ENCODE measurements around the gene GRID2IP.
"Not testable (repeated sequence)": the region's sequence is repeated elsewhere in the genome, so short reads cannot be mapped to it uniquely, and the experiment has no call there.

GRID2IP gene

GRCh38 chr7:6487184-6487545, 64.1 kb downstream of the GRID2IP start:
- DNase-seq (ENCODE audit: low read depth), result no peak

GRCh38 chr7:6486438-6487183, 64.7 kb downstream of the GRID2IP start:
- no peak for DNase-seq (ENCODE audit: low read depth)

- no peak for DNase-seq (ENCODE audit: low read depth)
These were observed 68.5 kb downstream of the GRID2IP start for GRCh38 chr7:6482743-6483119.

DNA sequence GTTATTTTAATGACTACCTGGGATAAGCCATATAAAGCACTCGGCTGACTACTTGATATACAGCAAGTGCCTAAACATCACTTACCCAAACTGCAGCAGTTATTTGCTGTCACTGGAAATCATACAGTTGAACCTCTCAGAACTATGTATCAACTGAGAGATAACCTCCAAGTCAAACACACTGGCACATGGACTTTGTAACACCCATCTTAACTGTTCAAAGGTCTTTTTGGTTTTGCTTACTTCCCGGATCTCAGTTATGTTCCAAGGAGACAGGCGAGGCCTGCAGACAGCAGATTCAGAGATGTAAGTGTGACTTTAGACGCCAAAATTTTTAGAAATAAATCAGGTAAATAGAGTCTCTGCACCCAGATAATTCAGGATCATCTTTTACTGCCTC, 69.0 kb downstream of the GRID2IP start:
- DNase-seq (ENCODE audit: low read depth), result no peak

- DNase-seq (ENCODE audit: low read depth), result no peak
These were observed 69.8 kb downstream of the GRID2IP start for GRCh38 chr7:6481445-6481844.

DNA sequence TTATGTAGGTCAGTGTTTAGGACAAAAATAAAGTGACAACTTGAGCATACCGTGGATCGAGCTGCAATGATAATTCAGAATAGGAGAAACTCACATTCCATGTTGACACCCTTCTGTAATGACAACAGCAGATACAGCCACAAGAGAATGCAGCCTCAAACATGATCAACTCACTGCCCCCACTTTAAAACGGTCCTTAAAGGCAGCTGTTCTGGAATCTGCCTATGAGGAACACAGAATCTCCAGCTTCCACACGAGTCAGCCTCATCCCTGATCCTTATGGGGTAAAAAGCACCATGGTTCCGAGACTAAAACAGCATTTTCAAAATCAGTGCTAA, 71.0 kb downstream of the GRID2IP start:
- no peak for DNase-seq (ENCODE audit: low read depth)

- DNase-seq (ENCODE audit: low read depth), result no peak
These were observed 72.2 kb downstream of the GRID2IP start for GRCh38 chr7:6479067-6479466.

- DNase-seq (ENCODE audit: low read depth), result no peak
These were observed 73.1 kb downstream of the GRID2IP start for GRCh38 chr7:6478186-6478585.

GRCh38 chr7:6477318-6477660, 74.0 kb downstream of the GRID2IP start:
- DNase-seq (ENCODE audit: low read depth), result no peak

DNA sequence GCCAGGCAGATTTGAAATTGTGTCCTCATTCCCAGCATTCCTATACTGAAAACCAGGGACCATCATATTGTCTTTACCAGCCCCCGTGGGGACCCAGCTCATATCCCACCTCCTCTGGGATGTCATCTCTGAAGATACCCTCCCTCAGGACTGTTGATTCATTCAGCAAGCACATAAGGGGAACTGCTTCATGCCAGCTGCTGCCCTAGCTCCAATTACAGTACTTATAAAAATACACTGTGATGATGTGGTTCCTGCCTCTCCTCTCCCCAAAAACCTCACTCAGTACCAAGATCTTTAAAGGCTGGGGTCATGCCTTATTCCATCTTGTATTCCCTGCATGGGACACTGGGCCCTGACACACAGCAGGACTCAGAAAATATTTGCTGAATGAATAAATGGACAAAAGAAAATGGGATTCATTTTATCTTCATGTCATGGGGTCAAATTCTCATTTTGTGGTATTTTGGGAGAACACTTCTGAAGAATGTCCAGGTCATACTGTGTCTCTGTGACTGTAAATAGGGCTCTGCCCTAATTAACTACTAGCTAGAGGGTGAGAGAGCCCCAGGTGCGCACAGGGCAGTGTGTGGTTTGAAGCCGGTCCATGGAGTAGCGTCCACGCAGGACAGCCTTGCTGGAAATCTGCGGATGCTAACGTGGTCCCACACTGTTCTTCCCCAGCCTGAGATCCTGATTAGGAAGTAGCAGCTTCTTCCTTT, 74.5 kb downstream of the GRID2IP start:
- no peak for DNase-seq (ENCODE audit: low read depth)

- no peak for DNase-seq (ENCODE audit: low read depth)
These were observed 75.7 kb downstream of the GRID2IP start for GRCh38 chr7:6475433-6476186.

DNA sequence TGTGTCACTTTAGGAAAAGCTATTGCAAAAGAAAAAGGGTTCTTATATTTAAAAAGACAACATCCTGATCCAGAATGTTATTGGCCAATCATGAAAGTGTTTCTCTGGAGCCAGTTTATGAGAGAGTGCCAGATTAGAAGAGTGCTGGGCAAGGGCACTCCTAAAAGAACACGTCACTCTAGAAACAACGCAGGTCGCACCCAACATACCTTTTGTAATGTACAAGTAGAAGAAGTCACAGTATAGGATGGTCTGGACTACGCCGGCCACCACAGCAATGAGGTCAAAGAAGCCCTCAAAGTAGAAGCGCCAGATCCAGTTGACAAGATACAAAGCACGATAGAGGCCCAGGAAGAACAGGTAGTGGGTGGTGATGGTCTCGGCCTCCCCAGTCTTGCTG, 85.4 kb downstream of the GRID2IP start:
- DNase-seq (ENCODE audit: low read depth), result no peak

DNA sequence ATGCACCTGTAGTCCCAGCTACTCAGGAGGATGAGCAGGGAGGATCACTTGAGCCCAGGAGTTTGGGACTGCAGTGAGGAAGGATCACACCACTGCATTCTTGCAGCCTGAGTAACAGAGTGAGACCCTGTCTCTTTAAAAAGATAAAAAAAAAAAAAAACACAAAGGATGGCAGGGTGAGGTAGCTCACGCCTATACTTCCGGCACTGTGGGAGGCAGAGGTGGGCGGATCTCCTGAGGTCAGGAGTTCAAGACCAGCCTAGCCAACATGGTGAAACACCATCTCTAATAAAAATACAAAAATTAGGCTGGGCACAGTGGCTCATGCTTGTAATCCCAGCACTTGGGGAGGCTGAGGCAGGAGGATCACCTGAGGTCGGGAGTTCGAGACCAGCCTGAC, 87.7 kb downstream of the GRID2IP start:
- DNase-seq (ENCODE audit: low read depth), result not testable (repeated sequence)

GRCh38 chr7:6461946-6462550, 89.2 kb downstream of the GRID2IP start:
- no peak for DNase-seq (ENCODE audit: low read depth)

DNA sequence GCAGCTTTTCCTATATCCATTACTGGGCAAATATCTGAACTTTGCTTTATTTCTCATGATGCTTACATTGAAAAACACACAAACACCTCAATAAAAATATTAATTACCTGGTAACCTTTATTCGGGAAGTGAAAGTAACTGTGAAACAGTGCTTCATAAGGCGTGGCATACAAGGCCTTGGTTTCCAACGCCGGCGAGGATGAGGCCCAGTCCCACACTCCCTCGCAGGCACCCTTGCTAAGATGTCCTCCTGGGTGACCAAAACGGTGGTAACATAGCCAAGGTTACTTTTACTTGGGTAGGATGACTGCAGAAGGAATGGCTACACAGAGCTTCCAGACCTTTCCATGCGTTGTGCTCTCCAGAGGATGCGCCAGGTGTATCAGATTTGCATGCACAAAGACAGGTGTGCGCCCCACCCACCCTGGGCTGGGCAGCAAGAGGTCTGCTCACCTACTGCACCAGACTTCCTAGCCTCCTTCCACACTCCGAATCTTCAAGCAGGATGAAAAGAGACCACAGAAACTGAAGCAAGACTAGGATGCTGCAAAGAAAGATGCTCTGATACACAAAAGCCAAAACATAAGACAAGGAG, 90.2 kb downstream of the GRID2IP start:
- DNase-seq (ENCODE audit: low read depth), result no peak

DNA sequence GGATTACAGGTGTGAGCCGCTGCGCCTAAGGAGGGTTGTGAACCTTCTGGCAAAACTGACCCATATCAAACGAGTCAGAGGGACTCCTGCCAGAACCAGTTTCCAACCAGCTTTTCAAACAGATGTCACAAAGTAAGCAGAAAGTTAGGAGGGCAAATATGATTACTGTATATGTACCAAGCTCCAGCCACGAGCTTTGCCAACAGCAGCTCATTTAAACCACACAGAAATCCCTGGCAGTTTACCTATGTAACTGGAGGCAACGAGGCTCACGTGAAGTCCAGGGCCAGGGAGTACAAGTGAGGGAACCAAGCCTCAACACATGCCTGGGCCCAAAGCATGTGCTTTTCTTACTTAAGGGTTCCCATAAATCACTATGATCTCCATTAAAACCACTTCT, 91.0 kb downstream of the GRID2IP start:
- no peak for DNase-seq (ENCODE audit: low read depth)

DNA sequence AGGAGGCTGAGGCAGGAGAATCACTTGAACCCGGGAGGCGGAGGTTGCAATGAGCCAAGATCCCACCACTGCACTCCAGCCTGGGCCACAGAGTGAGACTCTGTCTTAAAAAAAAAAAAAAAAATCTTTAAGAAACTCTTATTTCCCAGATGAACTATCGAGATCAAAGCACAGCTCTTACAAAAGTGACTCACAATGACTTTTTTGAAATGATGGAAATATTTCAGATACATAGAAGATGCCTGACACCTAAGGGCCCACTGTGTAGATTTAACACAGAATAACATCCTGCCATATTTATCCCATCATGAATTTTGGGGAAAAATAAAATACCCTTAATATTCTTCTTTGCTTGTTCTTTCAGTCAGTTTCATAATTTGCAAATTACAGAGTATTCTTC, 92.6 kb downstream of the GRID2IP start:
- DNase-seq (ENCODE audit: low read depth), result not testable (repeated sequence)

DNA sequence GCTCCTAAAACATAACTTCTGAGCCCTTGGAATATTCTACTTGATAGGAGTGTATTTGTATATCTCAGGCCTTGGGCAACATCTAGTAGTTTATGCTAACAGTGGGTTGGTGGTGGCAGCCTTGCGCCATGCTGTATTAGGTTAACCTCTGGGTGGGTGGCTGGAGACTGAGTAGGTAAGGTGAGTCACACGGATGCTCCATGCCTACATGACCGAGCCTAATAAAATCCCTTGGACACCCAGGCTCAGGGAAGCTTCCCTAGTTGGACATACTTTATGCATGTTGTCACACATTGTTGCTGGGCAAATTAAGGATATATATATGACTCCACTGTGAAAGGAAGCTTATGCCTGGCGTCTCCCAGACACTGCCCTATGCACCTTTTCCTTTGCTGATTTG, 97.5 kb downstream of the GRID2IP start:
- DNase-seq (ENCODE audit: low read depth), result peak; percentile 83

- DNase-seq (ENCODE audit: low read depth), result no peak
These were observed 100.0 kb downstream of the GRID2IP start for GRCh38 chr7:6451224-6451705.

DNA sequence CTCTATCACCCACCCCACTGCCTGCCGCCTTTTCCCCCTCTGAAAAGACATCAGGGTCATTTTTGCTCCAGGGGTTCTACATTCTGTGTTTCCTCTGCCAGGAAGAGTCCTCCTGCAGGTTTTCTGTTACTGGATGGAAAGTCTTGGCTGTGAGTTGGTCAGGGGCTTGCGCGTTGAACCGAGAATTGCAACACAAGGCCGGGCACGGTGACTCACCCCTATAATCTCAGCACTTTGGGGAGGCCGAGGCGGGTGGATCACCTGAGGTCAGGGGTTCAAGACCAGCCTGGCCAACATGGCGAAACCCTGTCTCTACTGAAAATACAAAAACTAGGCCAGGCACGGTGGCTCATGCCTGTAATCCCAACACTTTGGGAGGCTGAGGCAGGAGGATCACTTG, 100.7 kb downstream of the GRID2IP start:
- DNase-seq (ENCODE audit: low read depth), result peak; percentile 65

DNA sequence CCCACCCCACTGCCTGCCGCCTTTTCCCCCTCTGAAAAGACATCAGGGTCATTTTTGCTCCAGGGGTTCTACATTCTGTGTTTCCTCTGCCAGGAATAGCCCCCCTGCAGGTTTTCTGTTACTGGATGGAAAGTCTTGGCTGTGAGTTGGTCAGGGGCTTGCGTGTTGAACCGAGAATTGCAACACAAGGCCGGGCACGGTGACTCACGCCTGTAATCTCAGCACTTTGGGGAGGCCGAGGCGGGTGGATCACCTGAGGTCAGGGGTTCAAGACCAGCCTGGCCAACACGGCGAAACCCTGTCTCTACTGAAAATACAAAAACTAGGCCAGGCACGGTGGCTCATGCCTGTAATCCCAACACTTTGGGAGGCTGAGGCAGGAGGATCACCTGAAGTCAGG, 101.4 kb downstream of the GRID2IP start:
- DNase-seq (ENCODE audit: low read depth), result peak; percentile 78

- DNase-seq (ENCODE audit: low read depth), result no peak
These were observed 102.2 kb downstream of the GRID2IP start for GRCh38 chr7:6448943-6449543.
